Adrenal gland (tissue), 12 donors: ENCODE data around the gene ELOVL2. TPM values are rescaled to one million over a fixed set of nuclear protein-coding genes. Genes with fewer than 3 reads are reported as not detected.

Experiments used
- DNase-seq, 7 donors: peaks; one replicate each; pipeline ENCODE4 v3.0.0-alpha.2; 2019 to 2020
- H3K27ac ChIP-seq, 5 donors: fragments of 200-600 bp; sonication (generic) in 4 of 5; 1 replicate in 3 of 5; 2 replicates in 2 of 5; pipeline versions ENCODE4 v1.5.1 to v1.8.0; 2016 to 2020; ENCODE audit warnings: mild to moderate bottlenecking in 1 of 5
- H3K27me3 ChIP-seq: fragments of 200-600 bp; 2 replicates; pipeline ENCODE4 v1.8.0; 2021
- H3K36me3 ChIP-seq, 2 donors: fragments of 200-600 bp; replicated peaks in 1 of 2; 1 replicate in 1 of 2; 2 replicates in 1 of 2; pipeline versions ENCODE4 v1.5.1 to v1.8.0; 2018 to 2022
- H3K4me1 ChIP-seq, 2 donors: fragments of 200-600 bp; replicated peaks in 1 of 2; 1 replicate in 1 of 2; 2 replicates in 1 of 2; pipeline versions ENCODE4 v1.5.1 to v1.8.0; 2018 to 2021
- H3K4me3 ChIP-seq, 4 donors: fragments of 200-600 bp; sonication (generic) in 3 of 4; one replicate each; pipeline ENCODE4 v1.5.1; 2016 to 2018
- H3K9me3 ChIP-seq, 3 donors: fragments of 200-600 bp; sonication (generic) in 1 of 3; replicated peaks in 1 of 3; 1 replicate in 2 of 3; 2 replicates in 1 of 3; pipeline versions ENCODE4 v1.5.1 to v1.8.0; 2016 to 2021
- CTCF ChIP-seq, 6 experiments: fragments of 450-650 bp in 4 of 6; fragments of 200-600 bp in 2 of 6; sonication (generic) in 1 of 6; IDR thresholded peaks; 1 replicate in 5 of 6; 2 replicates in 1 of 6; pipeline versions ENCODE4 v1.5.1 to v1.8.0; 2016 to 2021; ENCODE audit warnings: antibody characterized with exemption in 6 of 6, mild to moderate bottlenecking in 2 of 6, moderate library complexity in 1 of 6
- POLR2A ChIP-seq, 2 donors: fragments of 450-650 bp; IDR thresholded peaks; one replicate each; pipeline ENCODE4 v1.6.1; 2017; ENCODE audit warnings: antibody characterized with exemption in 2 of 2, mild to moderate bottlenecking in 2 of 2, moderate library complexity in 1 of 2
- WGBS, 4 donors: extraction: QIAGEN DNeasy Blood & Tissue Kit in 2 of 4; methylation state at CpG; one replicate each; pipeline versions ENCODE4 v1.1.5 to v1.1.7; 2013 to 2017; 5-methylcytosine and 5-hydroxymethylcytosine counted together
- intact Hi-C, 2 donors: fragments of 100-400 bp; cut with DNase I; formaldehyde crosslinking; loops; one replicate each; pipeline versions ENCODE4 v1.14.1 to v1.15.0; 2022 to 2023
- polyA plus RNA-seq, 3 donors: library from polyadenylated mRNA; stranded (reverse); fragments of 200-250 nt in 2 of 3; fragments of 350-450 nt in 1 of 3; fragmentation: Illumina TruSeq in 1 of 3; extraction: RNeasy Lipid Tissue Mini Kit (QIAGEN cat#74804) in 1 of 3; gene quantifications; one replicate each; pipeline ENCODE4 v1.2.3, GENCODE V29; 2013 to 2014
- total RNA-seq, 9 donors: library from RNA; depleted of rRNA in 4 of 9; stranded (reverse); fragments of >200 nt in 4 of 9; fragments of 120-200 nt in 1 of 9; fragmentation: NEBNext Ultra II Directional in 1 of 9; extraction: Animal tissue kit (Norgen Biotek cat#: 25700) in 1 of 9; gene quantifications; one replicate each; pipeline versions ENCODE4 v1.1.0 to v1.2.4, GENCODE V29; 2013 to 2023
- donor health status: healthy with polysubstance abuse.
- donor health status: Bipolar disorder and iron deficiency.
- donor health status: DM: yes; HTN: yes; CAD: no.
- donor health status: DM: no; HTN: no; CAD: no.
- donor health status: DM: no; HTN: no; CAD: no.
- donor health status: DM: yes; HTN: yes; CAD: no.

Gene ELOVL2
- total and polyA plus RNA-seq, 12 donors = 0.34 to 1.8 (median 0.92) TPM

- 66 to 80% (median 74%) methylated on average over 1 of the region's 1 CpG for WGBS, 4 donors
- no peaks in the 10 kb centered on the region for H3K27me3 ChIP-seq
- H3K27ac ChIP-seq = no peak overlapping the region
- TF ChIP-seq POLR2A (IDR thresholded peaks at IDR 0.05) = no peak
- TF ChIP-seq CTCF (IDR thresholded peaks at IDR 0.05) = no peak
- DNase-seq = no peak
- H3K9me3 ChIP-seq = peaks cover 0 to 6% (median 0%) of the 10 kb centered on the region in 3 donors
- intact Hi-C loops = no loop called here
- H3K4me3 ChIP-seq = no peak overlapping the region
- H3K4me1 ChIP-seq = no peaks in the 10 kb centered on the region
- no peaks in the 10 kb centered on the region for H3K36me3 ChIP-seq
These were observed 79.4 kb downstream of the ELOVL2 start for GRCh38 chr6:10964684-10965083.

DNA sequence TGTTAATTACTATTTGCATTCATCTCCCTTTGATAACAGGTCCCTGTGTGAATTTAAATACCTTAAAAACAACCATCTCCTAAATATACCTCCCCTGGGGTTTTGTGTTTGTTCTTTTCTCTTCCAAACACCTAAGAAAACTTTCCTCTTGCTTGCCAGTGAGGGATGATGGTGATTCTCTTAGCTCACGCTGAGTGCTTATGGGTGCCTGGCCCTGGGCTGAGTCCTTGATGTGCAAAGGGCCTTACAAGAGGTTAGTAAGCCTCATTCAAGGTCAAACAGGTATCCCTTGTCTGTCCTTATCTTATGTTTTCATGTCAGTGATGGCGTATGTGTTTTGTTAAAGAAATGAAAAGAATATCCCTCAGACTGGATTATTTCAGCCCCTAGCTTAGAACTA lies 81.0 kb downstream of the ELOVL2 start:
- H3K4me1 ChIP-seq = no peaks in the 10 kb centered on the region
- peaks cover 0 to 6% (median 0%) of the 10 kb centered on the region in 3 donors for H3K9me3 ChIP-seq
- intact Hi-C loops = no loop called here
- H3K27ac ChIP-seq = no peak overlapping the region
- WGBS, 4 donors = 57 to 63% (median 61%) methylated on average over 2 of the region's 2 CpGs
- no peak for TF ChIP-seq POLR2A (IDR thresholded peaks at IDR 0.05)
- TF ChIP-seq CTCF (IDR thresholded peaks at IDR 0.05) = no peak
- no peaks in the 10 kb centered on the region for H3K36me3 ChIP-seq
- H3K27me3 ChIP-seq = no peaks in the 10 kb centered on the region
- DNase-seq = no peak
- no peak overlapping the region for H3K4me3 ChIP-seq

GRCh38 chr6:10962673-10963072 lies 81.4 kb downstream of the ELOVL2 start:
- intact Hi-C loops = no loop called here
- Histone ChIP-seq H3K36me3 (no peaks in the 10 kb centered on the region), H3K27me3 (no peaks in the 10 kb centered on the region), H3K4me3 (no peak overlapping the region), H3K27ac (no peak overlapping the region), H3K4me1 (no peaks in the 10 kb centered on the region), H3K9me3 (peaks cover 0 to 6% (median 0%) of the 10 kb centered on the region in 3 donors)
- TF ChIP-seq POLR2A (IDR thresholded peaks at IDR 0.05) (no peak), CTCF (IDR thresholded peaks at IDR 0.05) (no peak)
- WGBS, 4 donors = 37 to 54% (median 43%) methylated on average over 1 of the region's 1 CpG
- DNase-seq = no peak

DNA sequence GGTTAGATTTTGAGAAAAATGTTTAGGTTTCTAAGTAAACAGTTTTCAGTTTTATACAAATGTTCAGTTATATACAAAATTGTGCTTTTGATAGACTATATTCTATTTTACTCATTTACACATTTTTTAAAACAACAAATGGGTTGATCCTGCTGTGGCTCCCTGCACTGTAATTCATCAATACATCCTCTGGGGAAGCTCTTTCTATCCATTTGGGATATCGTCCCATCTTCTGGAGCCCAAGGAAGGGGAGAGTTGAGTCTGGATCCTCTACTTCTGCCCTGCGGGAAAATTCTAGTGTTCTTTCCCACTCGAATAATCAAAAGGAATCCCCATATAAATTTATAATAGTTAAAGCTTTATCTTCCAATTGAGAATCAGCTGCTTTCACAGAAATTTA lies 82.3 kb downstream of the ELOVL2 start:
- TF ChIP-seq CTCF (IDR thresholded peaks at IDR 0.05) (no peak), POLR2A (IDR thresholded peaks at IDR 0.05) (no peak)
- Histone ChIP-seq H3K4me1 (no peaks in the 10 kb centered on the region), H3K9me3 (no peaks in the 10 kb centered on the region), H3K27ac (no peak overlapping the region), H3K4me3 (no peak overlapping the region), H3K27me3 (no peaks in the 10 kb centered on the region), H3K36me3 (no peaks in the 10 kb centered on the region)
- WGBS, 4 donors = 76 to 85% (median 79%) methylated on average over 3 of the region's 3 CpGs
- no peak for DNase-seq
- intact Hi-C loops = no loop called here
